HTERT RPE-1 (cell line): ENCODE data around the gene DGUOK.

Experiments used
- in situ Hi-C: fragments of 300-500 bp; cut with MboI; formaldehyde crosslinking; loops from 4 replicates; pipeline ENCODE4 v1.14.3; 2020; ENCODE audit warnings: low sequenced_read_pairs

The DGUOK gene

DNA sequence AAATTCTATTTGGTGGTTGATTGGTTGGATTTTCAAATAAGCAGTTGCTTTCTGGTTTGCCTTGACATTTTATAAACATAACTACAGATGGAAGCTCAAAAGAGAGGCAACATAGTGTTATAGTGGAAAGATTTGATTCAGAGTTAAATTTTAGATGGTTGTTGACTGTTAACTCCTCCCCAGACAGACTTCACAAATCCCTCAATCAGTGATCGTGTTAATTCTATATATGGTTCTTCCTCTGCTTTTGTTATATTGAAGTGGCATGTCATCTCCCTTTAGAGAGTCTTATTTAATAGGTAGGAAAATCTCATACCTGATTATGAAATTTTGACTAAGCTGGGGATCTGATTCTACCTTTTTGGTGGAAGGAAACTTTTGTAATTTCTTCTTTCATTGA is 19.5 kb downstream of the DGUOK start:
- in situ Hi-C loops, result no loop called here

- in situ Hi-C loops, result no loop called here
Observed at GRCh38 chr2:73946666-73947065, 20.0 kb downstream of the DGUOK start.

- in situ Hi-C loops, result no loop called here
Observed at GRCh38 chr2:73947412-73948018, 20.8 kb downstream of the DGUOK start.

- in situ Hi-C loops, result no loop called here
Observed at GRCh38 chr2:73949802-73950201, 23.1 kb downstream of the DGUOK start.

DNA sequence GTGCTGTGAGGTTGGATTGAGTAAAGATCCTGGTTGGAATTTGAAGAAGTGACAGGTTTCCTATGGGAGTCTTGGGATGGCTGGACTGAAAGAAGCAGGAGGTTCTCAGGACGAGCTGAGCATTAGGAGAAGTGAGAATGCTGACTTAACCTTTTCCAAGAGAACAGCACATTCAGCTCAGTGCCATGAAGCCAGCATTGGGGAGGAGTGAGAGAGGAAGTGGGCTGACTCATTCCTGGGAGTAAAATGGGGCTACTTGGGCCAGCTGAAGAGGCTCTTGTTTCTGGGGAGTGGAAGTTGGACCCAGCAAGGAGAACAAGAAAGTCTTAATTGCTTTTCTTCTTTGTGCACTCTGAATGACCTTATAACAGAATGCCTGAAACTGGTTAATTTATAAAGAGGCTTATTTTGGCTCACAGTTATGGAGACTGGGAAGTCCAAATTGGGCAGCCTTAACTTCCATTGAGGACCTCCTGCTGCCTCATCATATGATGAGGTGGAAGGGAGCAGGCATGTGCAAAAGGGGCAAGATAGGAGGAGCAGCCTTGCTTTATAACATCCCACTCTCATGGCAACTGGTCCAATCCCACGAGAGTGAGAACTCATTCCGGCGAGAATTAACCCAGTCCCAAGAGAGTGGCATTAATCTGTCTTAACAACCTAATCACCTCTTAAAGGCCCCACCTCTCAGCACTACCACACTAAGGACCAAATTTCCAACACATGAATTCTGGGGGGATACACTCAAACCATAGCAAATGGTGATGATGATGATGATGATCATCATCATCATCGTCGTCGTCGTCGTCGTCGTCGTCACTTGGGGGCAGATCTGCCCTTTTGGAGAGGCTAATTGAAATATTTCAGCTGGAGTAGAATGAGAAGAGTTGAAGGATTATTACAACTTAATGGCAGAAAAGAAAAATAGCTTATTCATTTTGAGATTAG is 26.1 kb downstream of the DGUOK start:
- in situ Hi-C loops, result no loop called here

DNA sequence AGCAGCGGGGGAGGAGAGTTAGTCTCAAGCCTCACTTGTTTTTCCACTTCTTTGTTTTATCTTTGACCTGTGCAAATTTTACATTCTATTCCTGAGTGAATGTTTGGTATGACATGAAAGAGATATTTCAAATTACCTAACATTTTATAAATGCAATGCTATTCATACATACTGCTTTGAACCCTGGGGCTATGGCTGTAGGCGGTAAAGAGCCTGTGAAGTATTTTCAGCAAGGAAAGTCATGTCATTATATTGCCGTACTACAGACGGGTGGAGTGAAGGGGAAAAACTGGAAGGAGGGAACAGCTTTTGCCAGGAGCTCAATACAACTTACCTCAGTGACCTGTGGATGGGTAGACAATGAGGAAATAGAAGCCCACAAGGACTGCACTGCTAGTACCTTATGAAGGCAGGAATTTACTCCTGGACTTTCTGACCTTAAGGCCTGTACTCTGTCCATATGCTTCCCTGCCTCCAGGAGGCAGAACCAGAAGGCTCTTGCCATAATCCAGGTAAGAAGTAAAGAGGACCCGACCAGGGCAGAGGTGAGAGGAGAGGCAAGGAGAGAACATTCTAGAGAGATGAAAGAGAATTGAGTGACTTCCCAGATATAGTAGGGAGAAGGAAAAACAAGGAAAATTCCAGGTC is 29.7 kb downstream of the DGUOK start:
- in situ Hi-C loops, result no loop called here

DNA sequence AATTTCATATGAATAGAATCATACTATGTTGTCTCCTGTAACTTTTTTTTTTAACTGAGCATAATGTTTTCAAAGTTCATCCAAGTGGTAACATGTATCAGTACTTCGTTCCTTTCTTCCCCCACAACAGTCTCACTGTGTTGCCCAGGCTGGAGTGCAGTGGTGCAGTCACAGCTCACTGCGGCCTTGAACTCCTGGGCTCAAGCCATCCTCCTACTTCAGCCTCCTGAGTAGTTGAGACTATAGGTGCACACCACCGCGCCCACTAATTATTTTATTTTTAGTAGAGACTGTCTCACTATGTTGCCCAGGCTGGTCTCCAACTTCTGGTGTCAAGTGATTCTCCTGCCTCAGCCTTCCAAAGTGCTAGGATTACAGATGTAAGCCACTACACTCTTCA is 34.6 kb downstream of the DGUOK start:
- in situ Hi-C loops, result no loop called here

GRCh38 chr2:73961823-73962615 is 35.3 kb downstream of the DGUOK start:
- in situ Hi-C loops, result no loop called here

DNA sequence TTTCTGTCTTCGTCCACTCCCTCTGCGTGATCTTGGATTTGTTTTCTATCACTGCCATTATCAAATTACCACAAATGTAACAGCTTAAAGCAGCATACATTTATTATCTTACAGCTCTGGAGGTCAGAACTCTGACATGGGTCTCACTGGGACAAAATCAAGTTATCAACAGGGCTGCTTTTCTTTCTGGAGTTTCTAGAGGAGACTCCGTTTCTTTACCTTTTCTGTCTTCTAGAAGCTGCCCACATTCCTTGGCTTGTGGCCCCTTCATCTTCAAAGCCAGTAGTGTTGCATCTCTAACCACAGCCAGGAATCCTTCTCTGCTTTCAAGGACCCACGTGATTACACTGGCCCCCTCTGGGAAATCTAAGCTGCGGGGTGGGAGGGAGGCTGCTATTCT is 36.1 kb downstream of the DGUOK start:
- in situ Hi-C loops, result no loop called here

DNA sequence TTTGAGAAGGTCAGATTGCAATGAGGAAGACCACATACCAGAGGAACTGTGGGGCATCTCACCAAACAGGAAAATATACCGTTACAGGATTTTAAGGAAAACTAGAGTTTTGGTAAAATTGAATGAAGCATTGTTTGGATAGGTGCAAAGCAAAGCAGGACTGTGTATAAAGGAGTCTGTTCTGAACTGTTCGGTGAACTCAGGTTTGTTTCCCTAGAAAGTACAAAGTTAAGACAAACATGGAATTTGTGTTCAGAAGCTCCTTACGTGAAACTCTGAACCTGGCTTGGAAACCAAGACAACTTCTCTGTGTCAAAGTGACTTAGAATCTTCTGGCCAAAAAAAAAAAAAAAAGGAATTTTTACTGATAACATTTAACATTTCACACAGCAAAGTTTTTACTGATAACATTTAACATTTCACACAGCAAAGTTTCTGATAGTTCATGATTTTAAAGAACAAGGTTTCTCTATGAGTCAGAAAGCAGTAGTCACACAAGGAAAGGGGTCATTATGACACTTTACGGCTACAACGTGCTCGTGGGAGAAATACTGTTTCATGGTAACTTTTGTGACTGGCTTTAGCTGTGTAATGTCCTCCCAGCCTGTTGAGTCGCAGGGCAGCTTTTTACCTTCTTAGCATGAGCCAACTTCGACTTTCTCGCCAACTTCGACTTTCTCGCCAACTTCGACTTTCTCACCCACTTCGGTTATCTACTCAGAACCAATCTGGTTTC is 36.9 kb downstream of the DGUOK start:
- in situ Hi-C loops, result no loop called here

GRCh38 chr2:73964223-73964622 is 37.5 kb downstream of the DGUOK start:
- in situ Hi-C loops, result no loop called here

GRCh38 chr2:73965053-73965452 is 38.4 kb downstream of the DGUOK start:
- in situ Hi-C loops, result no loop called here

GRCh38 chr2:73968357-73968937 is 41.8 kb downstream of the DGUOK start:
- in situ Hi-C loops, result no loop called here

- in situ Hi-C loops, result no loop called here
Observed at GRCh38 chr2:73969356-73969755, 42.7 kb downstream of the DGUOK start.

DNA sequence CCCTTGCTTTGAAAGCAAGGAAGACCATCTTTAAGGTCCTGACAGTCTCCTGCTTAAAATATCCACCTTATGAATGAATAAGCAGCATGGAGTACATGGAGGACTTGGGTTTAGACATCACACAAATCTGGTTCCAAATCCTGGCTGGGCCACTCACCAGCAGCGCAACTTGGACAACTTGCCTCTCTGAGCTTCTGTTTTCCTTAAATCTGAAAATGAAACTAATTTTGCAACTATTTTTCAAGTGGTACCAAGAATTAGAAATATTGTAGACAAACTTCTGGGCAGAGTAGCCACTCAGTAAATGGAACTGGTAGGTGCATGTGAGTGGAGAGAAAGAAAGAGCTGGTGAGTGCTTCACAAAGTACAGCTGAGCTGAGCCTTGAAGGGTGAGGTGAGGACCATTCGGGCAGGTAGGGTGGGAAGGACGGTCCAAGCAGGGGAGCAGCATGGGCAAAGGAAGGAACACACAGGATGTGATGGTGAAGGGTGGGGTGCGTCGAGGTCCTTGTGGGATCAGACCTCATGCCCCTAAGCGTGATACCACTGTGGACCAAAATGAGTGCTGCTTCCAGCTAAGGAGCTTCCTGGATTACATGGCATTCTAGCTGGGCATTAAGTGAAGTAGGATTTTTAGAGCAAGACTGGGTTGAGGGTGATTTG is 43.6 kb downstream of the DGUOK start:
- in situ Hi-C loops, result no loop called here

- in situ Hi-C loops, result no loop called here
Observed at GRCh38 chr2:73970850-73971471, 44.3 kb downstream of the DGUOK start.

GRCh38 chr2:73971722-73972121 is 45.0 kb downstream of the DGUOK start:
- in situ Hi-C loops, result no loop called here

DNA sequence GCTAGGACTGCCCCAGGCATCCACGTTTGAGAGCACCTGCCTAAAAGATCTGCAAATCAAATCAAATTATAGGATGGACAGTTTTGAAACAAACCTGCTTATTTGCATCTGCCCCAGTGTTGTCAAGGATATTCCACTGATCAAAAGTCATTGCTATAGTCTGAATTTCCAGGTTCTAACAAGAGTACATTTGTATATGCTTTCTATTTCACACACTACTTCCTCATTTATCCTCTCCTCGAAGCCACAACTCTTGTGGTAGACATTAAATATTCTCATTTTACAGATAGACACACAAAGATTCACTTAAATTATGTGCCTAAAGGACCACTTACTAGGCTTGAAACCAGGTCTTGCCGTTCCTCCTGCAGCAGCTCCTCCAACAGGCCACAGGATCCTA is 46.2 kb downstream of the DGUOK start:
- in situ Hi-C loops, result no loop called here

- in situ Hi-C loops, result no loop called here
Observed at GRCh38 chr2:73975731-73976130, 49.1 kb downstream of the DGUOK start.
